HG02981 (cell line): ENCODE data around the gene OR6J1.
"Not testable (repeated sequence)": the region's sequence is repeated elsewhere in the genome, so short reads cannot be mapped to it uniquely, and the experiment has no call there.

Experiments used
- ATAC-seq: cut with Tn5 transposase; IDR thresholded peaks from one replicate; pipeline ENCODE4 v1.9.1; 2021; ENCODE audit warnings: mild to moderate bottlenecking, moderate library complexity; ENCODE audit not compliant: unreplicated experiment

Gene OR6J1

DNA sequence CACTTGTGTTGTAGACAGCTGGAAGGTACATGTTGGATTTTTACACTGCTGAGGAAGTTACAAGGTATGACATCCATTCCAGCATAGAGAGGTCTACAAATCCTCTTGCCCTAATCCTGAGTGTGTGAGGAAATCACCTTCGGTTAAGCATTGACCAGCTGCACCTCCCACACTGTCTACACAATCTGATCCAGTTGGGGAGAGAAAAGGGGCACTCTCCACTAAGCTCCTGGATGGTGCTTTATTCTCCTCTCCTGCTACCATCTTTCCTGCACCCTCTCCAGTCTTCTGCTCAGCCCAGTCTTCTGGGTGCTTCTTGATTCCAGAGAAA, at the start of gene OR6J1:
OR6J1 (minus strand) TSS at position 48 of the 331 bp plus-strand sequence. CDS start 9,541 bp downstream, outside the sequence.
- ATAC-seq: no peak

GRCh38 chr14:22692194-22692593, 48.0 kb upstream of the OR6J1 start:
- no peak for ATAC-seq

DNA sequence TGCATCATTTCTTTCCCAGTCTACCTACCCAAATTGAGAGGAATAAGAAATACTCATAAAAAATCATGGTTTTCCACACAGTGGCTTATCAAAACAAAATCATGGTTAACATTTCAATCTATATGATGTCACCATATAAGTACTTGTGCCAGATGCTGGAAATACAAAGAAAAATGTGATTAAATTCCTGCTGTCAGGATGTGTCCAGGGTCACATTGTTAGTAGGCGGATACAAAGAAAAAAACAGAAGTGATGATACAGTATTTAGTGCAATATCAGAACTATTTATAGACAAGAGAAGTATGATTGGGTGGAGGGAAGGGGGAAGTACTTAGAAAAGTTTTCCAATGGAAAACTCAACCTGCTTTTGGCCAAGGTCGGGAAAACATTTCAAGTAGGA, 47.0 kb upstream of the OR6J1 start:
- no peak for ATAC-seq

DNA sequence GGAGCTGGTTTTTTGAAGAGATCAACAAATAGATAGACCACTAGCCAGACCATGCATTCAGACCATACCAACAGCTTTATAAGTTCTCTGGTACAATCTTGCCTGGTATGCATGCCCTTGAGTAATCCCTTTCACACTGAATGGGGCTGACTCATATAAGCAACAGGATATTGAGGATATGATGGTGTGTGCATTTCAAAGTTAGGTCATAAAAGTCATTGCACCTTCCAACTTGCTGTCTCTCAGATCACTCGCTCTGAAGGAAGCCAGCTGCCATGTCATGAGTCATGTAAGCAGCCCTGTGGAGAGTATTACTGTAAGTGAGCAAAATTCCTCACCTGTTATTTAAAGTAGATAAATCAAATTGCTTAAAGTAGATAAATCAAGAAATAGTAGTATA, 45.0 kb upstream of the OR6J1 start:
- no peak for ATAC-seq

GRCh38 chr14:22687969-22688368, 43.8 kb upstream of the OR6J1 start:
- not testable (repeated sequence) for ATAC-seq

DNA sequence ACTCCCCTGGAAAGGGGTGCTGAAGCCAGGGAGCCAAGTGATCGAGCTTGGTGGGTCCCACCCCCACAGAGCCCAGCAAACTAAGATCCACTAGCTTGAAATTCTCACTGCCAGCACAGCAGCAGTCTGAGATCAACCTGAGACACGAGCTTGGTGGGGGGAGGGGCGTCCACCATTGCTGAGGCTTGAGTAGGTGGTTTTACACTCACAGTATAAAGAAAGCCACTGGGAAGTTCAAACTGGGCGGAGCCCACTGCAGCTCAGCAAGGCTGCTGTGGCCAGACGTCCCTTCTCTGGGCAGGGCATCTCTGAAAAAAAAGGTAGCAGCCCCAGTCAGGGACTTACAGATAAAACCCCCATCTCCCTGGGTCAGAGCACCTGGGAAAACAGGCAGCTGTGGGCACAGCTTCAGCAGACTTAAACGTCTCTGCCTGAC, 42.0 kb upstream of the OR6J1 start:
- ATAC-seq: not testable (repeated sequence)

DNA sequence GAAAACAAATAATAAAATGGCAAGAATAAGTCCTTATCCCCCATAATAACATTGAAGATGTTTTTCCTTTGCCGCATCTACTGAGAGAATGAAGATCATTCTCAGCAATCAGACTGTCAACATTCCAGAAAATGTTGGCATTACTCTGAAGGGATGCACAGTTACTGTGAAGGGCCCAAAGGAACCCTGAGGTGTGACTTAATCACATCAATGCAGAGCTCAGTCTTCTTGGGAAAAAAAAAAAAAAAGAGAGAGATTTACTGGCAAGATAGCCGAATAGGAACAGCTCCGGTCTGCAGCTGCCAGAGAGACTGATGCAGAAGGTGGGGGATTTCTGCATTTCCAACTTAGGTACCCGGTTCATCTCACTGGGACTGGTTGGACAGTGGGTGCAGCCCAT, 41.3 kb upstream of the OR6J1 start:
- no peak for ATAC-seq

GRCh38 chr14:22683428-22683827, 39.3 kb upstream of the OR6J1 start:
- not testable (repeated sequence) for ATAC-seq

- ATAC-seq: no peak
Measured at GRCh38 chr14:22678221-22678620, 34.1 kb upstream of the OR6J1 start.

DNA sequence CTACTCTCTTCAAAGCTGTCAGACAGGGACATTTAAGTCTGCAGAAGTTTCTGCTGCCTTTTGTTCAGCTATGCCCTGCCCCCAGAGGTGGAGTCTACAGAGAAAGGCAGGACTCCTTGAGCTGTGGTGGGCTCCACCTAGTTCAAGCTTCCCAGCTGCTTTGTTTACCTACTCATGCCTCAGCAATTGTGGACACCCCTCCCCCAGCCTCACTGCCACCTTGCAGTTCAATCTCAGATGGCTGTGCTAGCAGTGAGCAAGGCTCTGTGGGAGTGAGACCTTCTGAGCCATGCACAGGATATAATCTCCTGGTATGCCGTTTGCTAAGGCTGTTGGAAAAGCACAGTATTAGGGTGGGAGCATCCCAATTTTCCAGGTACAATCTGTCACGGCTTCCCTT, 33.4 kb upstream of the OR6J1 start:
- not testable (repeated sequence) for ATAC-seq

DNA sequence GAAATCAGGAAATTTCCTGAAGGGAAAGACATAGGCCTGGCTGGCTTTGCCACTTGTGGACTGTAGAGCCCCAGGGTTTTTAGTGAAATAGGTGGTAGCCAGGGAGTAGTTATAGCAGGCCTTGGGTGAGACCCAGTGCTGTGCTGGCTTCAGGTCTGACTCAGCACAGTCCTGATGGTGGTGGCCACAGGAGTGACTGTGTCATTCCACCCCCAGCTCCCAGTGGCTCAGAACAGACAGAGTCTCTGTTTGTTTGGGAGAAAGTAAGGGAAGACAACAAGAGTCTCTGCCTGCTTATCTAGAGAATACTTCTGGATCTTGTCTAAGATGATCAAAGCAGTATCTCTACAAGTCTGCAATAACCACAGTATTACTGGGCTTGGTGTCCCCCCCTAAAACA, 27.5 kb upstream of the OR6J1 start:
- ATAC-seq: no peak

DNA sequence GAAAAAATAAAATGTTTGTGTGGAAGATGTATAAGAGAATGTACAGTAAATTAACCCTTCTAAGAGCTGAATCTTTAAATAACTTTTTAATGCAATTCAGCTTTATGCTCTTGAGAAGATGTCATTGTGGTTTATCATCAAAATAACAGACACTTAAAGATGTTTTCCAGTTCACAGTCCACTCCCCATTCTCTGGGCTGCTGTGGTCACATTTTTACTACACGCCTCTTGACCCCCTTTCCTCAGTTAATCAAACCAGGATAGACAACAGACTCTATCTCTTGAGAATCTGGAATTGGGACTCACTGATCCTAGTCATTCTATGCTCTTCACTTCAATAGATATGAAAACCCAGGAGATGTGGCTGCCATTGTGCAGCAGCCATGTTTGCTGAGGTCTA, 24.7 kb upstream of the OR6J1 start:
- no peak for ATAC-seq

- ATAC-seq: no peak
Measured at GRCh38 chr14:22668417-22668816, 24.3 kb upstream of the OR6J1 start.

- no peak for ATAC-seq
Measured at GRCh38 chr14:22667881-22668280, 23.7 kb upstream of the OR6J1 start.

- no peak for ATAC-seq
Measured at GRCh38 chr14:22666203-22666893, 22.2 kb upstream of the OR6J1 start.

DNA sequence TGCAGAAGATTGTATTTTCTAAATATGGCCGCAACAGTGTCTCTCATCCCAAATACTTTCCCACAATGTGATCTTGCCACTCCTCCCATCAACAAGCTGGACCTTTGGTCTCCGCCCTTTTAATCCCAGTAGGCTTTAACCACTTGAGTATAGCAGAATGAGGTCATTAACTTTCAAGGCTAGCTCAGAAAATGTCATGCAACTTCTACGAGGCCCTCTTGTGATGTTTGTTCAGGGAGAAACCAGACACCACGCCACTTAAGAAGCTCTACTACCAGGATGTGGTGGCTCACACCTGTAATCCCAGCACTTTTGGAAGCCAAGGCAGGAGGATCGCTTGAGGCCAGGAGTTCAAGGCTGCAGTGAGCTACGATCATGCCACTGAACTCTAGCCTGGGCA, 20.1 kb upstream of the OR6J1 start:
- ATAC-seq: no peak

GRCh38 chr14:22660654-22661053, 16.5 kb upstream of the OR6J1 start:
- no peak for ATAC-seq

DNA sequence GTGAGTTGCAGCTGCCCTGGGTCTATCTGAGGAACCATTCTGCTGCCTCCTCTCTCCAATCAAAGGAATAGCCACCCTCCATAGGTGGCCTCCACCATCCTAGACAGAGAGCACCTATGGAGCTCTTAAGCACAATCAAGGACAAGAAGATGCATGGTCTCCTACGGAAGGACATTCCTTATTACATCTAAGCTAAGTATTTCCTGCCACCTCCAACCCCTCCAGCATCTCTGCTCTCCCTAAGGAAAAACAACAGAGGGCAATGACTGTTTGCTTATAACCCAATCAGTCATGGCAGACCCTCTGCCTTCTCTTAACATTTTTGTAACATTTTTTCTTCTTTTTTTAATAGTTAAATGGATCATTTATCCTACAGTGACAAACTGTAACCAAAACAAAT, 14.8 kb upstream of the OR6J1 start:
- ATAC-seq: no peak

GRCh38 chr14:22657861-22658260, 13.7 kb upstream of the OR6J1 start:
- no peak for ATAC-seq

DNA sequence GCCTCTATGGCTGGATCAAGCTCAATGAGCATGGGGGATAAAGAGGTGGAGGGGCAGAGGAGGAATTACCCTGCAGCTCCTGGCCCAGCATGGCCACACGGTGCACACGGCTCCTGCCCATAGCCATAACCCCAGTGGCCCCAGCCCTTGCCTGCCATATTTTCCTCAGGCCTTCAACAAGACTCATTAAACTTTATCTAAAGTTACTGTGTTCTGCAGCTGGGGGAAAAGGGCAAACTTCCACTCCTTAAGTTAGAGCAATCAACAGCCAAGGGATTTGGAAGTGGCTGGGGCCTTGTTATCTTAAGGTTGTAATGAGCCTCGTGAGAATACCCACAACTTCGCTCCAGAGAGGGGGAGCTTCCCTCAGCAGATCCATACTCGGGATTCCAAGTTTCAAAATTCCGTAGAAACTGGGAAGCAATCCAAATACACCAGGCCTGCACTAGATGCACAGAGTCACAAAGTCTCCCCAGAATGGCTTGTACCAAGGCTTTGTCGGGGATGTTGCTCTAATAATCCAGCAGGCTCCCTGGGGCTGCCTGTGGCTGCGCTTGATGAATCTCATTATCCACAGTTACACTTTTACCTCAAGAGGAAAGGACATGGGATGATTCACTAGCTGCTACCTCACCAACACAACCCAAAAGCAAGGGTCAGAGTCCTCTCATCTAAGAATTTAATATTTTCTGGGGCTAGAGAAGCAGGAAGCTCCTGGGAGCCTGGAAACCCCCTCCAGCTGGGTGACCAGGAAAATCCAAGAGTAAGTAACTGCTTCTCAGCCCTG, 13.0 kb upstream of the OR6J1 start:
- ATAC-seq: no peak

DNA sequence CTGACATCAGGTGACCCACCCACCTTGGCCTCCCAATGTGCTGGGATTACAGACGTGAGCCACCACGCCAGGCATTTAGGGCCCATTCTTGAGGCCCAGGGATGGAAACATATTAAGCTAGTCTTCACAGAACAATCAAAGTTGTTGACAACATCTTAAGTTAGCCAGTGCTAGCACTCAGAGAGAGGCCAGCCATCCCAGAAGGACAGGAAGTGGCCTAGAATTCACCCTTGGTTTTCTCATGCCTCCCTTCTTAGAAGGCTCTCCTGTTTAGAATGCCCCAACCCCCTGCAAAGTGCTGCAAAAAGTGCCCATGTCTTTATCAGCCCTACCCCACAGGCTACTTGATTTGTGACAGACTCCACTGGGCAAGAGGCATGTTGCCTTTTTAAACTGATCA, 12.1 kb upstream of the OR6J1 start:
- ATAC-seq: no peak

DNA sequence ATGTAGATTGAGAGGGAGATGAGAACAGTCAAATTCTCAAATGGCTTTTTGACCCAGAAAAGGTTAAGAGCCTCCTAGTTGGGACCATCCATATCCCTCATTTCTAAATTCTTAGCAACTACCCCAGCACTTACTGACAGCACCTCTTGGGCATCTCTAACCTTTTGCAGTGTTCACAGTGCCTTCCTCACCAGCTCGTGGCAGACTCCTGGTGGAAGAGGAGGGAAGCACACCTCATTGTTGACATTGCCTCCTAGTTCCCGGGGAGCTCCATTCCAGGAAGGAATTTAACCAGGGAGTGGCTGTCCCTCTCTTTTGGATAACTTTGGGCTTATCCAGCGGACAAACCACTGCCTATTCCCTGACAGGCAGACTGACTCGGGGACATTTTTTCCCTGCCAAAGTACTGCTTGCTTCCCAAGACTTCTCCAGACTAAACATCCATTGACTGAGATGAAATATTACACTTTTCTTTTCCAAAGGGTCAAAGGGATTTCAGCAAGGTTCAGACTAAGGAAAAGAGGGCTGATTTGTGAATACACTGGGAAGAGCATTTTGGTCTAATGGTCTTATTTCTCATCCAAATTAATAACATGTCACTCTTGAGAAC, 9.0 kb upstream of the OR6J1 start:
- ATAC-seq: no peak
